RCC 7860 (cell line): ENCODE data around the gene AK9.

Experiments used
- DNase-seq: peaks from one replicate; pipeline ENCODE4 v3.0.0-alpha.2; 2015; ENCODE audit warnings: low spot score
- FAIRE-seq: peaks from 2 replicates; lab custom pipeline; 2012; peaks lifted over from hg19 to GRCh38; lab: Jason Lieb, UNC

Gene AK9

GRCh38 chr6:109448615-109449014 is 242.4 kb downstream of the AK9 start:
- FAIRE-seq (no peak), DNase-seq (no peak)

- no peak for DNase-seq
These were observed 243.0 kb downstream of the AK9 start for GRCh38 chr6:109447878-109448555.

DNA sequence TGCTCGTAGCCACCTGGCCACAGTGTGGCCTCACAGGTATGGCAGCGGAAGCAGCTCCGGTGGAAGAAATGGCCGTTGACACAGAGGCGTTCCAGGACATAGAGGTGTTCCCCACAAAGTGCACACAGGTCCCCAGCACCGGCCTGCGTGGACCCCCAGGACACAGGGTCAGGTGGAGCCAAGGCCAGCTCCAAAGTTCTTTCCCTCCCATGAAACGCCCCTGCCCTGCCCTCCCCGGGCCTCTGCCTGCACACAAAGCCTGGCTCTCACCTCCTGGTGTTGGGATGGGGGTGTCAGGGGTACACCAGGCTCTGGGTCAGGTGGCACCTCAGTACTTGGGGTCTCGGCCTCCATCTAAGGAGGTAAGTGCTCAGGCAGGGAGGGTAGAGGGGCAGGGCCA is 243.9 kb downstream of the AK9 start:
- DNase-seq (no peak), FAIRE-seq (no peak)

More at GRCh38 chr6:109447878-109448555, 243.0 kb downstream of the AK9 start:
- no peak for FAIRE-seq

GRCh38 chr6:109446541-109446940 is 244.5 kb downstream of the AK9 start:
- FAIRE-seq (no peak), DNase-seq (no peak)

- no peak for DNase-seq
- FAIRE-seq, result no peak
These were observed 244.9 kb downstream of the AK9 start for GRCh38 chr6:109446072-109446471.

GRCh38 chr6:109445382-109445781 is 245.6 kb downstream of the AK9 start:
- no peak for FAIRE-seq
- no peak for DNase-seq

DNA sequence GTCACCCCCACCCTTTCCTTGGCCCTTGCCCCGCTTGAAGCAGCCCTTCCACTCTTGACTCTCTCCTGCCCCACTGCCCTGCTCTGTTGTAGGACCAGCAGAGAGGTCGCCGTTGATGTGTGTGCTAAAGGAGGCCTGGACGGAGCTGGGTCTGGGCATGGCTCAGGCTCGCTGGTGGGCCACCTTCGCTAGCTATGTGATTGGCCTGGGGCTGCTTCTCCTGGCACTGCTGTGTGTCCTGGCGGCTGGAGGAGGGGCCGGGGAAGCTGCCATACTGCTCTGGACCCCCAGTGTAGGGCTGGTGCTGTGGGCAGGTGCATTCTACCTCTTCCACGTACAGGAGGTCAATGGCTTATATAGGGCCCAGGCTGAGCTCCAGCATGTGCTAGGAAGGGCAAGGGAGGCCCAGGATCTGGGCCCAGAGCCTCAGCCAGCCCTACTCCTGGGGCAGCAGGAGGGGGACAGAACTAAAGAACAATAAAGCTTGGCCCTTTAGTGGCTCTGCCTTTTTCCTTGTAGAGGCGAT is 247.5 kb downstream of the AK9 start:
- DNase-seq (no peak), FAIRE-seq (no peak)
